ENCODE results near the gene HIRA. TPM values are rescaled to one million over a fixed set of nuclear protein-coding genes. Genes with fewer than 3 reads are reported as not detected.

HIRA gene
- total RNA-seq, 1 donor from 2014 or later, result 36.0 TPM

DNA sequence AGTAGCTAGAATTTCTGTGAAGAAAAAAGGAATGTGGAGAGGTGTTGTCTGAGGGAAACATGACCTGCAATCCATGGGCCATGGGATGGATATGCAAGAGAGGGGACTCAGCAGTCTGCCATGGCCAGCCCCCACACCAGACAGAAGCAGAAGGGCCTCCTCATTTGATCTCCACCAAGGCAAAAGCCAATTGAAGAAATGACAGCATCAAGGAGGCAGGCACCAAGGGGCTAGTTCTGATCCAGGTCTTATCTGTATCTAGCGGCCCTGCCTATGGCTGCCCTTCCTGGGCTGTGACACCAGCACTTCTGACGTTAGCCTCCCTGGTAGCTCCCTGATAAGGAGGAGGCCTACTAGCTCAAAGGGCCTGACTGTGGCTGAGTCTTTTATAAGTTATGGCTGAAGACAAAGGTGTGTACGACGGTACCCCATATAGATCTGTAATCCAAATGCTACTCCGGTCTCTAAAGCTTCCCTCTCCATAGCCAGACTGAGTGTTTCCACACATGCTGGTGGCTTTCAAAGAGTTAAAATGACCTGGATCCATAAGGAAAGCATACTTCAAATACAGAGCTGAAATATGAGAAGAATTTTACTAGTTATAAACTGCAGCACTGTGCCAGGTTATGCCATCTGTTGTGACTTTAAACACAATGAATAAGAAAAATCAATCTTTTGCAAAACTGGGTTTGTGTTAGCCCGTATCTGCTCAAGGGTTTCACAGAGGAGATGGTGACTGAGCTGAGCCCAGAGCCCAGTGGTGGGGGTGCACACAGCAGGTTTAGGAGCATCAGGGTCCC, 34.4 kb downstream of the HIRA start:
- H3K27me3 Mint-ChIP-seq (ENCODE audit: unreplicated experiment), result peaks cover 2% of the 10 kb centered on the region
- H3K27ac Mint-ChIP-seq (ENCODE audit: unreplicated experiment), result no peak overlapping the region
- DNase-seq (ENCODE audit: low spot score), result no peak
- TF ChIP-seq, protein P1, sequence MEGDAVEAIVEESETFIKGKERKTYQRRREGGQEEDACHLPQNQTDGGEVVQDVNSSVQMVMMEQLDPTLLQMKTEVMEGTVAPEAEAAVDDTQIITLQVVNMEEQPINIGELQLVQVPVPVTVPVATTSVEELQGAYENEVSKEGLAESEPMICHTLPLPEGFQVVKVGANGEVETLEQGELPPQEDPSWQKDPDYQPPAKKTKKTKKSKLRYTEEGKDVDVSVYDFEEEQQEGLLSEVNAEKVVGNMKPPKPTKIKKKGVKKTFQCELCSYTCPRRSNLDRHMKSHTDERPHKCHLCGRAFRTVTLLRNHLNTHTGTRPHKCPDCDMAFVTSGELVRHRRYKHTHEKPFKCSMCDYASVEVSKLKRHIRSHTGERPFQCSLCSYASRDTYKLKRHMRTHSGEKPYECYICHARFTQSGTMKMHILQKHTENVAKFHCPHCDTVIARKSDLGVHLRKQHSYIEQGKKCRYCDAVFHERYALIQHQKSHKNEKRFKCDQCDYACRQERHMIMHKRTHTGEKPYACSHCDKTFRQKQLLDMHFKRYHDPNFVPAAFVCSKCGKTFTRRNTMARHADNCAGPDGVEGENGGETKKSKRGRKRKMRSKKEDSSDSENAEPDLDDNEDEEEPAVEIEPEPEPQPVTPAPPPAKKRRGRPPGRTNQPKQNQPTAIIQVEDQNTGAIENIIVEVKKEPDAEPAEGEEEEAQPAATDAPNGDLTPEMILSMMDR (IDR thresholded peaks at IDR 0.05; ENCODE audit: unreplicated experiment), result no peak
- peaks cover 17% of the 10 kb centered on the region for H3K4me1 Mint-ChIP-seq (ENCODE audit: unreplicated experiment)
- H3K4me3 Mint-ChIP-seq (ENCODE audit: unreplicated experiment), result no peak overlapping the region
- peaks cover 36% of the 10 kb centered on the region for H3K36me3 Mint-ChIP-seq (ENCODE audit: low read depth, unreplicated experiment)
- no peaks in the 10 kb centered on the region for H3K9me3 Mint-ChIP-seq (ENCODE audit: unreplicated experiment)

DNA sequence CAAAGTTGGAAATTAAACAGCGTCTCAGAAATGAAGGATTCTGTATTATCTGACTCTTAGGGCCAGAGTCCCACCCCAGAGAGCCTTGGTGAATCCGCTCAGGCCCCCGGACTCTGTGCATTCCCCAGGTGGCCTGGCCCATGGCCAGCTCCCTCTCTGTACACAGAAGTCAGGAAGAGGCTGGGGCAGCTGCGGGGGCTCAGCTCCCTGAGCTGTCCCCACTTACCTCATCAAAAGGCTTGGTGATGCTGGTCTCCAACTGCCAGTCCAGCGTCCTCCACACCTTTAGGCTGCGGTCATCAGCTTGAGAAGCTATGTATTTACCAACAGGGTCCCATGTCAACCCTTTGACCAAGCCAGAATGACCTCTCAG, 35.0 kb downstream of the HIRA start:
- no peaks in the 10 kb centered on the region for H3K27me3 Mint-ChIP-seq (ENCODE audit: unreplicated experiment)
- H3K36me3 Mint-ChIP-seq (ENCODE audit: low read depth, unreplicated experiment), result peaks cover 33% of the 10 kb centered on the region
- H3K9me3 Mint-ChIP-seq (ENCODE audit: unreplicated experiment), result no peaks in the 10 kb centered on the region
- H3K27ac Mint-ChIP-seq (ENCODE audit: unreplicated experiment), result no peak overlapping the region
- TF ChIP-seq, protein P1 (IDR thresholded peaks at IDR 0.05; ENCODE audit: unreplicated experiment), result no peak
- no peak for DNase-seq (ENCODE audit: low spot score)
- no peak overlapping the region for H3K4me3 Mint-ChIP-seq (ENCODE audit: unreplicated experiment)
- peaks cover 11% of the 10 kb centered on the region for H3K4me1 Mint-ChIP-seq (ENCODE audit: unreplicated experiment)

DNA sequence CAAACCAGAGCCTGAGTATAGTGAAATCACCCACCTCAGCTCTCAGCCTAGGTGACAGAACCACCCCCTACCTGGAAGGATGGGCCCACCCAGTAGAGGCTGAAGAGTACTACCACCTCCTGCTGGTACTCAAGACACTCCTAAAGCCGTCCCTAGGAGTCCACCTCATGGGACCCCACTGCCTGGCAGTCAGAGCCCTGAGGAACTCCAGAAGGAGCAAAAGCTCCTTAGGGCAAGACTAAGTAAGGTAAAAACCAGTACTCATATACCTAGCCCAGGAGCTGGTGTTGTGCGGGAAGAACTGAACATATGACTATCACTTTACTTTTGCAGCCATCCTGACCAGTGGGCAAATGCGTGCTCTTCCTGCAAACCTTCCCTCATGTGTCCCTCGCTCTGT, 36.3 kb downstream of the HIRA start:
- Mint-ChIP-seq H3K27ac (ENCODE audit: unreplicated experiment) (no peak overlapping the region), H3K9me3 (ENCODE audit: unreplicated experiment) (no peaks in the 10 kb centered on the region), H3K27me3 (ENCODE audit: unreplicated experiment) (no peaks in the 10 kb centered on the region), H3K4me3 (ENCODE audit: unreplicated experiment) (no peak overlapping the region), H3K36me3 (ENCODE audit: low read depth, unreplicated experiment) (peaks cover 26% of the 10 kb centered on the region), H3K4me1 (ENCODE audit: unreplicated experiment) (no peaks in the 10 kb centered on the region)
- no peak for DNase-seq (ENCODE audit: low spot score)
- TF ChIP-seq, protein P1 (IDR thresholded peaks at IDR 0.05; ENCODE audit: unreplicated experiment), result no peak

DNA sequence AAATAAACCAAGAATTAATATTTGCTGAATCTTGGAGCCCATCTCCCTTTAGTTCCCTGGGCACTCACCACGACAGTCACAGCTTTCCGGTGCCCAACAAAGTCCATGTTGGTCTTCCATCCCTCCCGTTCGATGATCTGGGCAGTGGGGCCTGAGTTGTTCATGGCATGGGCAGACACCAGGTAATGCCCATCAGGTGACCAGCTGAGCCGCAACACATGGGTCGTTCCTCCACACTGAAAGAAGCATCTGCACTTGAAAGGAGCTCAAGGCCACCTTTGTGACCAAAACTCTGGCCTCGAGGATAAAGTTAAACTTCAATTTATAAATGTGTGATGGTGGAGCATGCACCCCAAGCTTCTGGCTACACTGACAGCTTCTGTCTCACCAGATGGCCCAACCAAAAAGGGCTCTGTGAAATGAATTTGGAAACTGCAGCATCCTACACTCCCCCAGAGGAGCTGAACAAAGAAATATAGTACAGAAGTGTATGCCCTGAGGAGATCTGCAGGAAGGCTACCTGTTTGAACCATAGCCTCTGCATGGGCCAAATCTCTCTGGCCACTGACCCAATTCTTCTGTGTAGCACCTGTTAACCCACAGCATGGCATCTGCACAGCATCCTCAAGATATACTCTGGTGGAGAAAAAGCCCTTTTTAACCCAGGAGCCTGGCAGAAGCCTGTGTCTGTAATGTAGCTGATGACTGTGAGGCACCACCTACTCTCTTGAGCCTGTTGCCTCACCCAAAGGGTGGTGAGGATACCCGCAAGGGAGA, 37.1 kb downstream of the HIRA start:
- Mint-ChIP-seq H3K27me3 (ENCODE audit: unreplicated experiment) (no peaks in the 10 kb centered on the region), H3K9me3 (ENCODE audit: unreplicated experiment) (no peaks in the 10 kb centered on the region), H3K4me1 (ENCODE audit: unreplicated experiment) (no peaks in the 10 kb centered on the region), H3K4me3 (ENCODE audit: unreplicated experiment) (peak overlapping the region; percentile 43), H3K27ac (ENCODE audit: unreplicated experiment) (no peak overlapping the region), H3K36me3 (ENCODE audit: low read depth, unreplicated experiment) (peaks cover 30% of the 10 kb centered on the region)
- TF ChIP-seq, protein P1 (IDR thresholded peaks at IDR 0.05; ENCODE audit: unreplicated experiment), result no peak
- no peak for DNase-seq (ENCODE audit: low spot score)

DNA sequence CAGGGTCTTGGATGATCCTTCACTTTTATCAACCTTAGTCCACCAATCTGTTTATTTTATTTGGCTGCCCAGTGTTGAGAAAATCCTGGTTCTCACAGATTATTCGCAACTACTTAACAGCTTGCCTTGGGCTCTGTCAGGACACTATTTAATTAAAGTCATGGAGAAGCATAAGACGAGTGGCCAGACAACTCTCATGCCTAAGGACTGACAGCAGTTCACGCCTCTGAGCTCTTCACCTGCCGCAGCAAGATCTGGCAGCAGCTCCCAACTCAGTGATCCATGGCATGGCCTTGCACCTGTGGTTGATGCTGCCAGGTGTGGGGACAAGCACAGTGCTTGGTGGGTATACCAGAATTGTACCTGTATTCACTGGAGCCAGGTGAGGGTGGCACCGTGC, 37.8 kb downstream of the HIRA start:
- H3K27me3 Mint-ChIP-seq (ENCODE audit: unreplicated experiment), result no peaks in the 10 kb centered on the region
- TF ChIP-seq, protein P1 (IDR thresholded peaks at IDR 0.05; ENCODE audit: unreplicated experiment), result no peak
- no peaks in the 10 kb centered on the region for H3K4me1 Mint-ChIP-seq (ENCODE audit: unreplicated experiment)
- peaks cover 32% of the 10 kb centered on the region for H3K36me3 Mint-ChIP-seq (ENCODE audit: low read depth, unreplicated experiment)
- no peak for DNase-seq (ENCODE audit: low spot score)
- H3K27ac Mint-ChIP-seq (ENCODE audit: unreplicated experiment), result no peak overlapping the region
- H3K4me3 Mint-ChIP-seq (ENCODE audit: unreplicated experiment), result no peak overlapping the region
- no peaks in the 10 kb centered on the region for H3K9me3 Mint-ChIP-seq (ENCODE audit: unreplicated experiment)
